Smooth muscle cell of the brain vasculature (primary cell): ENCODE data around the gene AARS2.

Experiments used
- DNase-seq: peaks from one replicate; pipeline ENCODE4 v3.0.0-alpha.2; 2012; ENCODE audit warnings: low read depth, low spot score

The AARS2 gene

GRCh38 chr6:44301782-44302564 lies 11.2 kb downstream of the AARS2 start:
- DNase-seq, result no peak

GRCh38 chr6:44301106-44301505 lies 12.0 kb downstream of the AARS2 start:
- DNase-seq, result no peak

- DNase-seq, result no peak
Measured at GRCh38 chr6:44300292-44300823, 12.8 kb downstream of the AARS2 start.

- DNase-seq, result no peak
Measured at GRCh38 chr6:44298864-44299263, 14.3 kb downstream of the AARS2 start.

- no peak for DNase-seq
Measured at GRCh38 chr6:44298055-44298803, 14.9 kb downstream of the AARS2 start.

GRCh38 chr6:44297063-44298038 lies 15.8 kb downstream of the AARS2 start:
- no peak for DNase-seq

GRCh38 chr6:44294832-44295791 lies 18.0 kb downstream of the AARS2 start:
- no peak for DNase-seq

GRCh38 chr6:44292661-44293365 lies 20.3 kb downstream of the AARS2 start:
- DNase-seq, result no peak

- no peak for DNase-seq
Measured at GRCh38 chr6:44291841-44292240, 21.3 kb downstream of the AARS2 start.

GRCh38 chr6:44289726-44290260 lies 23.4 kb downstream of the AARS2 start:
- DNase-seq, result no peak

- no peak for DNase-seq
Measured at GRCh38 chr6:44286747-44287146, 26.4 kb downstream of the AARS2 start.

- no peak for DNase-seq
Measured at GRCh38 chr6:44286285-44286565, 26.9 kb downstream of the AARS2 start.

GRCh38 chr6:44285552-44286284 lies 27.4 kb downstream of the AARS2 start:
- DNase-seq, result no peak

- DNase-seq, result no peak
Measured at GRCh38 chr6:44284867-44285266, 28.3 kb downstream of the AARS2 start.

GRCh38 chr6:44284121-44284520 lies 29.0 kb downstream of the AARS2 start:
- no peak for DNase-seq

- DNase-seq, result no peak
Measured at GRCh38 chr6:44278774-44279697, 34.1 kb downstream of the AARS2 start.

- DNase-seq, result no peak
Measured at GRCh38 chr6:44278315-44278714, 34.8 kb downstream of the AARS2 start.

- no peak for DNase-seq
Measured at GRCh38 chr6:44277763-44278162, 35.4 kb downstream of the AARS2 start.
